ENCODE measurements around the gene NAP1L4.

Gene NAP1L4

GRCh38 chr11:2911088-2911784 is 80.9 kb downstream of the NAP1L4 start:
- H3K4me3 ChIP-seq (ENCODE audit: low read length) = no peak overlapping the region
- H3K36me3 ChIP-seq (replicated peaks; ENCODE audit: insufficient read depth, low read length) = no peaks in the 10 kb centered on the region
- DNase-seq = no peak
- no peak overlapping the region for H2AFZ ChIP-seq (ENCODE audit: low read length)
- H3K79me2 ChIP-seq (ENCODE audit: low read length) = no peaks in the 10 kb centered on the region
- no peaks in the 10 kb centered on the region for H3K27me3 ChIP-seq (replicated peaks; ENCODE audit: insufficient read depth, low read length)
- no peak overlapping the region for H3K4me2 ChIP-seq (ENCODE audit: low read depth, low read length)
- H3K9ac ChIP-seq (ENCODE audit: low read length) = no peak overlapping the region
- H3F3A ChIP-seq (ENCODE audit: insufficient read depth, low read length) = no peaks in the 10 kb centered on the region
- no peak for TF ChIP-seq EZH2phosphoT487 (IDR thresholded peaks at IDR 0.05; ENCODE audit: low read length)
- TF ChIP-seq, protein P1, sequence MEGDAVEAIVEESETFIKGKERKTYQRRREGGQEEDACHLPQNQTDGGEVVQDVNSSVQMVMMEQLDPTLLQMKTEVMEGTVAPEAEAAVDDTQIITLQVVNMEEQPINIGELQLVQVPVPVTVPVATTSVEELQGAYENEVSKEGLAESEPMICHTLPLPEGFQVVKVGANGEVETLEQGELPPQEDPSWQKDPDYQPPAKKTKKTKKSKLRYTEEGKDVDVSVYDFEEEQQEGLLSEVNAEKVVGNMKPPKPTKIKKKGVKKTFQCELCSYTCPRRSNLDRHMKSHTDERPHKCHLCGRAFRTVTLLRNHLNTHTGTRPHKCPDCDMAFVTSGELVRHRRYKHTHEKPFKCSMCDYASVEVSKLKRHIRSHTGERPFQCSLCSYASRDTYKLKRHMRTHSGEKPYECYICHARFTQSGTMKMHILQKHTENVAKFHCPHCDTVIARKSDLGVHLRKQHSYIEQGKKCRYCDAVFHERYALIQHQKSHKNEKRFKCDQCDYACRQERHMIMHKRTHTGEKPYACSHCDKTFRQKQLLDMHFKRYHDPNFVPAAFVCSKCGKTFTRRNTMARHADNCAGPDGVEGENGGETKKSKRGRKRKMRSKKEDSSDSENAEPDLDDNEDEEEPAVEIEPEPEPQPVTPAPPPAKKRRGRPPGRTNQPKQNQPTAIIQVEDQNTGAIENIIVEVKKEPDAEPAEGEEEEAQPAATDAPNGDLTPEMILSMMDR (IDR thresholded peaks at IDR 0.05; ENCODE audit: low read length) = no peak
- H3K9me2 ChIP-seq (replicated peaks; ENCODE audit: insufficient read depth, low read length) = no peaks in the 10 kb centered on the region
- H3K4me1 ChIP-seq (ENCODE audit: low read length) = no peaks in the 10 kb centered on the region; the same call in 1 of the 2 replicates
- H4K20me1 ChIP-seq (ENCODE audit: insufficient read depth, low read length) = no peaks in the 10 kb centered on the region
- no peaks in the 10 kb centered on the region for H3K9me3 ChIP-seq (replicated peaks; ENCODE audit: insufficient read depth, low read length)
- no peak overlapping the region for H3K27ac ChIP-seq (ENCODE audit: low read length)

GRCh38 chr11:2910401-2910955 is 81.7 kb downstream of the NAP1L4 start:
- H3K27ac ChIP-seq (ENCODE audit: low read length) = no peak overlapping the region

GRCh38 chr11:2909133-2909902 is 82.8 kb downstream of the NAP1L4 start:
- no peaks in the 10 kb centered on the region for H3K36me3 ChIP-seq (replicated peaks; ENCODE audit: insufficient read depth, low read length)
- H3K4me2 ChIP-seq (ENCODE audit: low read depth, low read length) = no peak overlapping the region
- H2AFZ ChIP-seq (ENCODE audit: low read length) = no peak overlapping the region
- H3K9me3 ChIP-seq (replicated peaks; ENCODE audit: insufficient read depth, low read length) = no peaks in the 10 kb centered on the region
- no peaks in the 10 kb centered on the region for H3K79me2 ChIP-seq (ENCODE audit: low read length)
- H4K20me1 ChIP-seq (ENCODE audit: insufficient read depth, low read length) = no peaks in the 10 kb centered on the region
- no peak overlapping the region for H3K27ac ChIP-seq (ENCODE audit: low read length)
- no peaks in the 10 kb centered on the region for H3K9me2 ChIP-seq (replicated peaks; ENCODE audit: insufficient read depth, low read length)
- no peak for TF ChIP-seq EZH2phosphoT487 (IDR thresholded peaks at IDR 0.05; ENCODE audit: low read length)
- TF ChIP-seq EZH2 (optimal IDR thresholded peaks at IDR 0.05; ENCODE audit: low read depth, low read length) = no peak
- TF ChIP-seq, protein P1 (IDR thresholded peaks at IDR 0.05; ENCODE audit: low read length) = no peak
- H3K9ac ChIP-seq (ENCODE audit: low read length) = no peak overlapping the region
- no peak overlapping the region for H3K4me3 ChIP-seq (ENCODE audit: low read length)
- H3F3A ChIP-seq (ENCODE audit: insufficient read depth, low read length) = no peaks in the 10 kb centered on the region
- DNase-seq = no peak
- no peaks in the 10 kb centered on the region; the same call in 1 of the 2 replicates for H3K4me1 ChIP-seq (ENCODE audit: low read length)
- no peaks in the 10 kb centered on the region for H3K27me3 ChIP-seq (replicated peaks; ENCODE audit: insufficient read depth, low read length)

More at GRCh38 chr11:2910401-2910955, 81.7 kb downstream of the NAP1L4 start:
- Histone ChIP-seq H3K27me3 (replicated peaks; ENCODE audit: insufficient read depth, low read length) (no peaks in the 10 kb centered on the region), H3K36me3 (replicated peaks; ENCODE audit: insufficient read depth, low read length) (no peaks in the 10 kb centered on the region), H3K4me3 (ENCODE audit: low read length) (no peak overlapping the region), H3K4me1 (ENCODE audit: low read length) (no peaks in the 10 kb centered on the region; the same call in 1 of the 2 replicates), H2AFZ (ENCODE audit: low read length) (no peak overlapping the region), H3K79me2 (ENCODE audit: low read length) (no peaks in the 10 kb centered on the region), H3K9me2 (replicated peaks; ENCODE audit: insufficient read depth, low read length) (no peaks in the 10 kb centered on the region), H3K9ac (ENCODE audit: low read length) (no peak overlapping the region), H3K4me2 (ENCODE audit: low read depth, low read length) (no peak overlapping the region), H3K9me3 (replicated peaks; ENCODE audit: insufficient read depth, low read length) (no peaks in the 10 kb centered on the region), H3F3A (ENCODE audit: insufficient read depth, low read length) (no peaks in the 10 kb centered on the region), H4K20me1 (ENCODE audit: insufficient read depth, low read length) (no peaks in the 10 kb centered on the region)
- no peak for DNase-seq
- TF ChIP-seq, protein P1 (IDR thresholded peaks at IDR 0.05; ENCODE audit: low read length) = no peak
- TF ChIP-seq EZH2phosphoT487 (IDR thresholded peaks at IDR 0.05; ENCODE audit: low read length) = no peak
- no peak for TF ChIP-seq EZH2 (optimal IDR thresholded peaks at IDR 0.05; ENCODE audit: low read depth, low read length)
